Astrocyte of the cerebellum (primary cell): ENCODE results near the gene PALLD.

ENCODE experiments used
- DNase-seq: peaks from one replicate; pipeline ENCODE4 v3.0.0-alpha.2; 2011; ENCODE audit warnings: low read depth
- H3K4me3 ChIP-seq: 2 replicates; pipeline ENCODE4 v1.5.1; 2011; ENCODE audit warnings: mild to moderate bottlenecking, low read depth, low read length, moderate library complexity
- in situ Hi-C: cut with HindIII; loops from 2 replicates; pipeline ENCODE4 v1.10.0; 2017; ENCODE audit warnings: low sequenced_read_pairs
- TF ChIP-seq, protein P1 (sequence below): IDR thresholded peaks from 2 replicates; pipeline ENCODE4 v1.5.1; 2012; ENCODE audit warnings: low read length, low read depth, moderate library complexity, mild to moderate bottlenecking; ENCODE audit errors: missing control alignments

The PALLD gene

GRCh38 chr4:168881781-168882420 is 385.0 kb downstream of the PALLD start:
- in situ Hi-C loops: no loop called here
- no peak for DNase-seq
- TF ChIP-seq, protein P1, sequence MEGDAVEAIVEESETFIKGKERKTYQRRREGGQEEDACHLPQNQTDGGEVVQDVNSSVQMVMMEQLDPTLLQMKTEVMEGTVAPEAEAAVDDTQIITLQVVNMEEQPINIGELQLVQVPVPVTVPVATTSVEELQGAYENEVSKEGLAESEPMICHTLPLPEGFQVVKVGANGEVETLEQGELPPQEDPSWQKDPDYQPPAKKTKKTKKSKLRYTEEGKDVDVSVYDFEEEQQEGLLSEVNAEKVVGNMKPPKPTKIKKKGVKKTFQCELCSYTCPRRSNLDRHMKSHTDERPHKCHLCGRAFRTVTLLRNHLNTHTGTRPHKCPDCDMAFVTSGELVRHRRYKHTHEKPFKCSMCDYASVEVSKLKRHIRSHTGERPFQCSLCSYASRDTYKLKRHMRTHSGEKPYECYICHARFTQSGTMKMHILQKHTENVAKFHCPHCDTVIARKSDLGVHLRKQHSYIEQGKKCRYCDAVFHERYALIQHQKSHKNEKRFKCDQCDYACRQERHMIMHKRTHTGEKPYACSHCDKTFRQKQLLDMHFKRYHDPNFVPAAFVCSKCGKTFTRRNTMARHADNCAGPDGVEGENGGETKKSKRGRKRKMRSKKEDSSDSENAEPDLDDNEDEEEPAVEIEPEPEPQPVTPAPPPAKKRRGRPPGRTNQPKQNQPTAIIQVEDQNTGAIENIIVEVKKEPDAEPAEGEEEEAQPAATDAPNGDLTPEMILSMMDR: no peak
- H3K4me3 ChIP-seq: no peak overlapping the region

DNA sequence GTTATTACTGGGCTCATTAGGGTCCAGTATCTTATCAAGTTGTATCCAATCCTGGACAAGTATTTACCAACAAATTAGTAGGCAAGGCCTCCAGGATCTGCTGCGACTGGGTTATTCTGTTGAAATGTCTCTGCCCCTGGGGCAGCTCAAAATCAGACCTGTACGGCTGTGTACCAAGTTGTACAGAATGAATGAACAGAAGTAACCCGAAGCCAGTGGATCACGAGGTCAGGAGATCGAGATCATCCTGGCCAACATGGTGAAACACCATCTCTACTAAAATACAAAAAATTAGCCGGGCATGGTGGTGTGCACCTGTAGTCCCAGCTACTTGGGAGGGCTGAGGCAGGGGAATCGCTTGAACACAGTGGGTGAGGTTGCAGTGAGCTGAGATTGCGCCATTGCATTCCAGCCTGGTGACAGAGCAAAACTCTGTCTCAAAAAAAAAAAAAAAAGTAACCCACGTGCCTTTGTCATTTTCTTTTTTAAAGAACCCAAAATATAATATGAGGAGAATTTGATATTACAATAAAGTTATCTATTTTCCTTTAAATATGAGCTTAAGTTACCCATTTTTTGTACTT is 385.9 kb downstream of the PALLD start:
- DNase-seq: no peak
- TF ChIP-seq, protein P1: no peak
- in situ Hi-C loops: no loop called here
- no peak overlapping the region for H3K4me3 ChIP-seq

DNA sequence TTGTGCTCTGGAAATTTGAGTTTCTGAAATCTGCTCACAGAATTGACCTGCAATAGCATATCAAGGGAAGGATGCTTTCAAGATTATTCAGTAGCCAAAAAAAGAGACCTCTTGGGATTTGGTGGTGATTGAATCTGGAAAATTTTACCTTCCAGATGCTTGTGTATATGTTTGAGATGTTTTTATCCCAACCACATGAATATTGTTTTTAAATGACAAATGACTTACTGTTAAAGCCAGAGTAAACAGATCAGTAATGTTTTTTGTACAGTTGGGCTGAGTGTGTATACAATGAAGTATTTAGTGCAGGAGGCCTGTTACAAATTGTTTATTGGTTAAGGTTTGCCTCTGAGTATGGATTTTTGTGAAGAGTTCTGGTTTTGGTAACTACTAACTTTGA is 386.7 kb downstream of the PALLD start:
- no peak overlapping the region for H3K4me3 ChIP-seq
- no peak for DNase-seq
- TF ChIP-seq, protein P1: no peak
- in situ Hi-C loops: no loop called here

DNA sequence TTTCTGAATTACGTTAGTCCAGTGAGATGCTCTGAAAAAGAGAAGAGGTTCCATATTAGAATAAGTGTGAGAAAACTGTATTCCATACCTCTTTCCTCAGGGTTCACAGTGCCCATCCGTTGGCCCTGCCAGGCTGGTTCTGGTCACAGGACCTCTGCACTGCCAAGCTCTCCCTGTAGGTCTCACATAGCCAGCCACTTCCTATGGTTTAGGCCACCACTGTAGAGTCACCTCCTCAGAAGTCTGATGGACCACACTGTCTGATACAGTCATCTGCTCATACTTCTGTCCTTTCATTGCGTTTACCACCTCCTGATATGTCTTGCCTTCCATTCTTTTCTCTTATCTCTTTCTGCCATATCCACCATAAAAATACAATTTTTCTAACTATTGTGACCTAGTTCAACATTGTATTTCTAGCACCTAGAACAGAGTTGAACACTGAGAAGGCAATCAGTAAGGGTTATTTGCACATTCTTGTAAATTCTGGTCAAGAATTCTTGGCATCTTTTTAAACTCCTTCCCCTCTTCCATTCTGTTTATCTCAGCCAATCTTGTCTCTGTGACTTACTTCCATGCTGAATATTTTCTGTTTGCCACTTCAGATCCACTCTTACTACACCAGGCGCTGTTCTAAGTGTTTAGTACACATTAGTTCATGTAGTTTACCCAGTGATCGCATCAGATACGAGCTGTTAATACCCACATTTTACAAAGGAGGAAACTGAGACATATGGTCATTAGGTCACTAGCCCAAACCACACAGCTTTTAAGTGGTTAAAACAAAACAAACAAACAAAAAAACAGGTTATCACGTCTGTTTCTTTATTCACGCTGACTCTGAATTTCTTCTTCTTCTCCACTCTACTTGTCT is 387.6 kb downstream of the PALLD start:
- TF ChIP-seq, protein P1: no peak
- in situ Hi-C loops: no loop called here

GRCh38 chr4:168885400-168885799 is 388.5 kb downstream of the PALLD start:
- in situ Hi-C loops: no loop called here
- no peak overlapping the region for H3K4me3 ChIP-seq
- DNase-seq: no peak
- TF ChIP-seq, protein P1: no peak

More for the DNA sequence above, 387.6 kb downstream of the PALLD start:
- no peak overlapping the region for H3K4me3 ChIP-seq
- DNase-seq: no peak

- in situ Hi-C loops: no loop called here
- no peak for DNase-seq
- H3K4me3 ChIP-seq: no peak overlapping the region
- TF ChIP-seq, protein P1: no peak
Observed at GRCh38 chr4:168886351-168886750, 389.5 kb downstream of the PALLD start.
